ENCODE measurements around the gene LRRC43. TPM values are rescaled to one million over a fixed set of nuclear protein-coding genes. Genes with fewer than 3 reads are reported as not detected.
"Not testable (repeated sequence)": the region's sequence is repeated elsewhere in the genome, so short reads cannot be mapped to it uniquely, and the experiment has no call there.

LRRC43 gene
- polyA plus RNA-seq, 1 donor, result not detected

DNA sequence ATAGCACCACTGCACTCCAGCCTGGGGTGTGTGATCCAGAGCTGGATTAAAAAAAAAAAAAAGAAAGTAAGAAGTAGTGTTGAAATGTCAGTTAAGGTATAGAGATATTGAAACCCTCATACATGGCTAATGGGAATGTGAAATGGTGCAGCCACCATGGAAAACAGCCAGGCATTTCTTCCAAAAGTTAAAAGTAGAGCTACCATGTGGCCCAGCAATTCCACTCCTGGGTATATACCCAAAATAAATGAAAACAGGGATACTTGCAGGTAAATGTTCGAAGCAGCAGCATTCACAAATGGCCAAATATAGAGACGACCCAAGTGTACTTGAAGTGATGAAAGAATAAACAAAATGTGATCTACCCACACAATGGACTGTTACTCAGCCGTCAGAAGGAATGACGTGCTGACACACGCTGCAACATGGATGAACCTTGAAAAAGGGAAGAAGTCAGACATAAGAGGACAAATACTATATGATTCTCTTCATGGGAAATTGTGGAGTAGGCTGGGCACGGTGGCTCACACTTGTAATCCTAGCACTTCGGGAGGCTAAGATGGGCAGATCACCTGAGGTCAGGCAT is 24.1 kb upstream of the LRRC43 start:
- DNase-seq, result no peak

DNA sequence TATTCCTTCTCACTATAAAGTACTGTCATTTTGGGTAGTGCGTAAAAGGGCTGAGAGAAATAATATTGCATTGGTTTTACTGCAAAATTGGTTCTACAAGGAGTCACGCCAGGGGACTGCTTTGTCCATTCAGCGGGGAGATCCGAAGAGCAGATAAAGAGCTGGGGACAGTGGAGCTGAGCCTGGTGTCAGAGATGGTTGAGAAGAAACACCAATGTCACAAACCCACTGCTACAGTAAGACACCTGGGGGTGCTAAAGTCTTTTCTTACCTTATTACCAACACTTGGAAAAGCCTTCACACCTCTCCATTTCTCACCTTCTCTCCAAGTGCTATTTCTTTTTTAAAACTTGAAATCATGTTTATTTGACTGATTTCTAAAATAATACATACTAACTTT is 23.0 kb upstream of the LRRC43 start:
- no peak for DNase-seq

DNA sequence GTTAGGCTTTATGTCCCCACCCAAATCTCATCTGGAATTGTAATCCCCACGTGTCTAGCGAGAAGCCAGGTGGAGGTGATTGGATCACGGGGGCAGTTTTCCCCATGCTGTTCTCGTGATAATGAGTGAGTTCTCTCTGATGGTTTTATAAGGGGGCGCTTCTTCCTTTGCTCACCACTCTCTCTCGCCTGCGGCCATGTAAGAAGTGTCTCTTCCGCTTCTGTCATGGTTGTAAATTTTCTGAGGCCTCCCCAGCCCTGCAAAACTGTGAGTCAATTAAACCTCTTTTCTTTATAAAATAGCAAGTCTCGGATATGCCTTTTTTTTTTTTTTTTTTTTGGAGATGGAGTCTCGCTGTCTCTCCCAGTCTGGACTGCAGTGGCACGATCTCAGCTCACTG is 22.2 kb upstream of the LRRC43 start:
- no peak for DNase-seq

DNA sequence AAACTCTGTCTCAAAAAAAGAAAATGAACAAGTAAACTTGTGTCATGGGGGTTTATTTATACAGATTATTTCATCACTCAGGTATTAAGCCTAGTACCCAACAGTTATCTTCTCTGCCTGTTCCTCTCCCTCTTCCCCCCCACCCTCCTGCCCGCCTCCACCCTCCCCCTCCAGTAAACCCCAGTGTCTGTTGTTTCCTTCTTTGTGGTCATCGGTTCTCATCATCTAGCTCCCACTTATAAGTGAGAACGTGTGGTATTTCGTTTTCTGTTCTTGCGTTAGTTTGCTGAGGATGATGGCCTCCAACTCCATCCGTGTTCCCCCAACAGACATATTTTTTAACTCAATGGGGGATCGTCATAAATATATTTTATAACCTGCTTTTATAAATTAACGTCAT is 21.2 kb upstream of the LRRC43 start:
- DNase-seq, result no peak

DNA sequence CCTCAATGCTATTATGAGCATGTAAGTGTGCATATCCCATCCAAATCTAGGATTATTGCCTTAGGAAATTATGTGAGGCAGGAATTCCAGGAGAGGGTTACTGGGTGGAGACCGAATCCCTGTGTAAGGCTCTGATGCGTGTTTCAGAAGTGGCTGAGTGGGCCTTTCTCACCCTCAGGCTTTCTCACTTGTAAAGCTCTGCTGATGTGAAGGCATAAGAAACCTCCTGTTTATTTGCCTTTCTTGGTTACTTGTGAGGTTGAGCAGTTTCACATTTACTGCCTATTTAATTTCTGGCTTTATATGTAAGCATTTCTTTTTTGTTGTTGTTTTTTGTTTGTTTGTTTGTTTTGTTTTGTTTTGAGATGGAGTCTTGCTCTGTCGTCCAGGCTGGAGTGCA is 19.9 kb upstream of the LRRC43 start:
- DNase-seq, result no peak

DNA sequence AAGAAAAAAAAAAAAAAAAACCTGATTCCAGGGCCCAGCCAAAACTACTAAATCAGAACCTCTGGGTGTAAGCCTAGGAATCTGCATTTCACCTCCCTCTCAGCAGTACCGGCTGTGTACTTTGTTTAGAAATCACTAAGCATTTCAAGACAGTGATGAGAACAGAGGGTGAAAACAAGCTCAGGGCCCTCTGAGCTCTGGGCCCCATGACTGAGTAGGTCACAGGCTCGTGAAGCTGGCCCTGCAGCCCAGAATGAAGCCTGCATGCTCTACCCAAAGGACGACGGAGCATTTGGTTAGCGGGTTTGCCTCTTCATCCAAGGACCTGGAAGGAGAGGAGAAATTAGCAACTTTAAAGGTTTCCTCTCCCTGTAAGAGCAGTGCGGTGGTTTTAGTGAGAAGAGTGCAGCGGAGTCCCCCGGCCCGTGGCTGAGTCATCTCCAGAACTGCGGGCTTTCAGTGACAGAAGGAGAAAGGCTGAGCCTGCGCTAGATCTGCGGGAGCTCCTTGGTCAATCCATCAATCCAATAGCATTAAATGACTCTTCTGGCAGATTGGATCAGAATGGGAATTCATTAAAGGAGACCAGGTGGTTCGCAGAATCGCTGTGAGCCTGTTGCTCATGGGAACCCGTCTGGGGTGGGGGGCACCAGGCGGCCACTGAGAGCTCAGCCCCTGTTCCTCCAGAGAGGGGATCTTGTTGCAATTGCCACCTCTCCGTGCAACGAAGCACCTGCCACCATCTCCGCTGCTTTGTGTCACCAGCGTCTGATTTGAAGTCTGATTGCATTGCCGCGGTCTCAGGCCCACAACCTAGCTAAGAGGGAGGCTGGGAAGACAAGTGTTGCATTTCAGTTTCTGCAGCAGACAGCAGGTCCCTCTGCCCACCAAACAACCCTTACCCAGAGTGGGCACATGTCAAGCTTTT is 16.2 kb upstream of the LRRC43 start:
- DNase-seq, result no peak

DNA sequence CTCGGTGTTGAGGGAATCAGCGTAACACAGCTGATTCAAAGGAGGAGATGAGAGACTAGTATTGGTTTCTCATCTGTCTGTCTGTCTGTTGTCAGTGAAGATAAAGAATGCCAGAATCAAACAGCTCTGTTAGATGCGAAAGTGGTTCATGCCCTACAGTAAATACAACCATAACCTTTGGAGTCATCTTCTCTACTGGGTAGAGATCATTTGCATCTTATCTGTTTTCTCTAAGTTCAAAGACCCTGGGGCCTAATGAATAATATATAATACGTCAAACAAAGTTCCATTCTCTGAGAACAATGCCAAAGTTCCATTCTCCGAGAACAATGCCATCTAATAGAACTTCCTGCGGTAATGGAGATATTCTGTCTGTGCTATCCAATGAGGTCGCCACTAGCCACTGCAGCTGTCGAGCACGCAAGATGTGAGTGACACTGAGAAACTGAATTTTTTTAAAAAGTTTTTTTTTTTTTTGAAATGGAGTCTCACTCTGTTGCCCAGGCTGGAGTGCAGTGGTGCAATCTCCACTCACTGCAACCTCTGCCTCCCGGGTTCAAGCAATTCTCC is 15.5 kb upstream of the LRRC43 start:
- no peak for DNase-seq

DNA sequence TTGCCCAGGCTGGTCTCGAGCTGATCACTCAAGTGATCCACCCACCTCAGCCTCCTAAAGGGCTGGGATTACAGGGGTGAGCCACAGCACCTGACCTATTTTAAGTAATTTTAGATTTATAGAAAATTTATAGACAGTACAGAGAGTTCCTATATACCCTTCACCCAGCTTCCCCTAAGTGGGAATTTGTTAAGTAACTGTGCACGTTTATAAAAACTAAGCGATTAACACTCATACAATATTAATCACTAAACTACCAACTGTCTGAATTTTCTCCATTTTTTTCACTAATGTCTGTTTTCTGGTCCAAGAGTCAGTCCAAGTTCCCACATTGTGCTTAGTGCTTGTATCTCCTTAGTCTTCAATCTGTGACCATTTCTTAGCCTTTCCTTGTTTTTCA is 14.4 kb upstream of the LRRC43 start:
- no peak for DNase-seq

DNA sequence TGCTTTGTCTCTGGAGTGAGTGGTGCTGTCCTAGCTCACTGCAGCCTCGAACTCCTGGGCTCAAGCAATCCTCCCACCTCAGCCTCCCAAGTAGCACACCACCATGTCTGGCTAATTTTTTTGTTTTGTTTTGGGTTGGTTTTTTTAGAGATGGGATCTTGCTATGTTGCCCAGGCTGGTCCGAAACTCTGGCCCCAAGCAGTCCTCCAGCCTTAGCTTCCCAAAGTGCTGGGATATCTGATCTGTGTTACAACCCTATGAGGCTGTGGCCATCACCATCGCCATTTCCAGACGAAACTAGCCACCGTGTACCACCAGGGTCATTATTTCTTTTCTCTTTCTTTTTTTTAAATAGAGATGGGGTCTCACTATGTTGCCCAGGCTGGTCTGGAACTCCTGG is 11.5 kb upstream of the LRRC43 start:
- no peak for DNase-seq

DNA sequence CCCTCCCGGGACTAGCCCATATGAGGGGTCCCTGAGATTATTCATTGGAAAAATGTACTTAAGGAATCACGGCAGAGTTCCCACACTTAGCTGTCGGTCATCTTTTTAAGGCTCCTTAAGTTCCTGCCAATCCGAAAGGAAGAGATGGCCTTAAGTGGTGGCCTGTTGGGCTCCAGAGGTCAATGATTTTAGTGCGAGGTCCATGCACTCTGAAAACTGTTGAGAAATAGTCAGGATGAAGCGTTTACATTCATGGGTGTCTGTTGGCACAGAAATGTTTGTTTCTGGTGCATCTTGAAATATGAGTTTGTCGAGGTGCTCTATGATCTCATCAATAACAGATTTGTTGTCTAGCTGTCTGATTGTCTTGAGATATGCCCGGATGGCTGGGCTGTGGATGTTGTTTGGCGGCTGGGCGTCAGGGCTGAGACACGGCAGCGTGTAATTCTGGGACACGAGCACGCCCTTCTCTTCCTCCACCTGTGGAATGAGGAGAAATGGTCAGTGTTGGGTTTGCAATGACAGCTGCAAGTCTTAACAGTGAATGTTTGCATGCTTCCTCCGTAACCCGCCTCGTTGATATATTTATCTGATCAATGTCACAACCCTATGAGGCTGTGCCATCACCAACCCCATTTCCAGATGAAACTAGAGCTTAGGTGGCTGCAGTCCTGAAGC is 10.5 kb upstream of the LRRC43 start:
- DNase-seq, result no peak

DNA sequence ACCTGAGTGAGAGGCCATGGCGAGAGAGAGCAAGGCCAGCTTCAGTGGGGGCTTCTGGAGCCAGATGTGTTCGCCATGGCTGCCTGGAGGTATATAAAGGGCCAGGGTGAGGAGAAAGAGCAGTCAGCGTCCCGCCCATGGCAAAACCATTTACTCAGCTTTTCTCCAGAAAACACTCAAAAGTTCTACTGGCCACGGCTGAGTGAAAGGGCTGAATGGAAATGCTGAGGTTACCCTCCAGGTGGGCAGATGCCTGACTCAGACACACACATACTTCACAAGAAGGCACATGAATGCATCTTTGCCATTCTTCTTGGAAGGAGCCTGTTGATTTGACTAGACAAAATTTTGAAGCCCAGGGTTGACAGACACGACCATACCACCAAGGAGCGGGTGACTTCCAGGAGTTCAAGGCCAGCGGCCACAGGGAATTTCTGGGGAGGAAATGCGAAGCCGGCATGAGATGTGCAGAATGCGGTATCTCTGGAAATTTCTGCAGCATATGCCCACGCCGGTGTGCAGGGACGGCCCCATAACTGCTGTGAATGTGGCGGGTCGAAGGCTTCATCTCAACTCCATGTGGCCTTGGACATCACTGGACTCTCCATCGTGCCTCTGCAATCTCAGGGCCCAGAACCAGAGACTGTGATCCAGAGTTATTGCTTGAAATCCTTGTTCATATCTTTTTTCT is 8.6 kb upstream of the LRRC43 start, which contains the start of gene IL31:
IL31 (minus strand) TSS at position 67 of the 691 bp plus-strand sequence; CDS start at position 18, 49 bp downstream.
- no peak for DNase-seq

DNA sequence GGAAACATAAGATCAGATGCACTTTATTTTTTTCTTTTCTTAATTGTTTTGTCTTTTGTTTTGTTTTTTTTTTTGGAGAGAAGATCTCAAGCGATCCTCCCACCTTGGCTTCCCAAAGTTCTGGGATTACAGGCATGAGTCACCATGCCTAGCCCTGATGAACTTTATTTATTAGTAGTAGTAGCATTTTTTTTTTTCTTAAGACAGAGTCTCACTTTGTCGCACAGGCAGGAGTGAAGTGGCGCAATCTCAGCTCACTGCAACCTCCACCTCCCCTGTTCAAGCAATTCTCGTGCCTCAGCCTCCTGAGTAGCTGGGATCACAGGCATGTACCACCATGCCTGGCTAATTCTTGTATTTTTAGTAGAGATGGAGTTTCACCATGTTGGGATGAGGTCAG is 6.5 kb upstream of the LRRC43 start:
- DNase-seq, result not testable (repeated sequence)

DNA sequence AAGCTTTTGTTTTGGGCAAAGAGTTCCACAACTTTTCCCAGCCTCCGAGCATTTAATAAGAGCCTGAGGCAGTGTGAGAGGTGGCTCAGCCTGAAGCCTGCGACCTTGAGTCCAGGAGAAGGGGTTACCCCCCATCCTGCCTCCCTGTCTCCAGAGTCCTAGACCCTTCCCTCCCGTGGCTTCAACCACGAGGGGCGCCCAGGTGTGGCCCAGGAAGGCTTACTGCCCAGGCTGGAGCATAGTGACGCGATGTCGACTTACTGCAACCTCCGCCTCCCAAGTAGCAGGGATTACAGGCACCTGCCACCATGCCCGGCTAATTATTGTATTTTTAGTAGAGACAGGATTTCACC is 641 bp downstream of the LRRC43 start:
- DNase-seq, result no peak

DNA sequence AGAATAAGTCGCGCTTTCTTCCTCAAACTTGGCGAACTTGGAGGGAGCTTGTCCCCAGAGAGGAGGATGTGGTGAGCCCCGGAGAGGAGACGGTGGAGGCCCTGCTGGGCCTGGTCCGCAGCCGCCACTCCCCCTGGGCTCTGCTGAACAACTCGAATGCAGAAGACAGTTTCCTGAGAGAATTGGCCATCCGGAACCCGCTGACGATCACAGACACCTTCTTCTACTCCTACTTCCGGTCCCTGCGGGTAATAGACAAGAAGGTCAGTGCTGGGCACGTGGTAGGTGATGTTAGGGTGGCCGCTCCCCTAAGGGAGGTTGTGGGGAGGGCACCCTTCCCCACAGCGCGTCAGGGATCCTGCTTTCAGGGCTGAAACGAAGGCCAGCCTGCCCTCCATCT is 1.6 kb downstream of the LRRC43 start:
- DNase-seq, result no peak

DNA sequence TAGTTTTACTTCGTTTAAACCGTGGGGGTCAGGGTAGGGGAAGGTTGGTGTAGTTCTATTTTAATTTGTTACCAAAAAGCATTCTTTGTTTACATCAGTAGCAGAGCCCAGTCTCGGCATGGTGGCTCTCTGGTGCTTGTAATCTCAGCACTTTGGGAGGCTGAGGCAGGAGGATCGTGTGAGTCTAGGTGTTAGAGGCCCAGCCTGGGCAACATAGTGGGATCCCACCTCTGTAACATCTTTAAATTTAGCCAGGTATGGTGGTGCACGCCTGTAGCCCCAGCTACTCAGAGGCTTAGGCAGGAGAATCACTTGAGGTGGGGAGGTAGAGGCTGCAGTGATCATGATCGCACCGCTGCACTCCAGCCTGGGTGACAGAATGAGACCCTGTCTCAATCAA is 2.2 kb downstream of the LRRC43 start:
- DNase-seq, result no peak

DNA sequence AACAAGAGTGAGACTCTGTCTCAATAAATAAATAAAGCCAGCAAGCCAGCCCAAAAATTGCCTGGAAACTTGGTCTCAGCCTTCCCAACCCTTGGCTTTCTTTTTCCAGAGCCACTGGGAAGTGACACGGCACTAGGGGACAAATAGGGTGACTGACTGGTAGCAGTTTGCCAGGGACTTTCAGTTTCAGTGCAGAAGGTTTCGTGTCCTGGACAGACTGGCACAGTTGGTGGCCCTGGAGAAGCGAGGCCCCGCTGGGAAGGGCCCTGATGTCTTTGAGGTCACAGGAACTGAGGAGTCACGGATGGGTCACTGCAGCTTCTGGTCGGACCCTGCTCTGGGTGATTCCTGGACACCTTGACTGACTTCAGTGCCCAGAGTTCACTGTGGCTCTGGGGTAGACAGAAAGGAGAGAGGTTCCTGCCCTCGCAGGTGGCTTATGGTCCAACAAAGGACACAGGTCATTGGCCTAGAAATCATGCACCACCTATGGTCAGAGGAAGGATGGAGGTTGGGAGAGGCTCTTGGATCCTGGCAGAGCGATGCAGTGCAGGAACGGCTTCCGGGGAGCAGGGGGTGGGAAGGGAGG is 2.7 kb downstream of the LRRC43 start:
- DNase-seq, result no peak

DNA sequence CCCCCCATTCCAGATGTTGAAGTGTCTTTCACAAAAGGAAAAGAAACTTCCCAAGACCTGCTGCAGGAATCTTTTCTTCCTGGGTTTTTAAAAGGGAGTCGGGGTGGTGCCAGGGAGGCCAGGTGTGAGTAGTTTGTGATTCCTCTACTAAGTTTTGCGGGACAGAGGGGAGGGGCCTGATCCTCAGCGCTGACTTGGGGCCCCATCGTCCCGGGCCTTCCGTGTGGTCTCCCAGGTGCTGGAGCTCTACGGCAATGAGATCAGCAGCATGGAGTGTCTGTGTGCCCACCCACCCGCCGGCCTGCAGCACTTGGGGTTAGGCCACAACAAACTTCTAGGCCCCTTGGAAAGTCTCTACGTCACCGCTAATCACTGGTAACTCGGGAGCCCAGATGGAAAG is 4.5 kb downstream of the LRRC43 start:
- no peak for DNase-seq

DNA sequence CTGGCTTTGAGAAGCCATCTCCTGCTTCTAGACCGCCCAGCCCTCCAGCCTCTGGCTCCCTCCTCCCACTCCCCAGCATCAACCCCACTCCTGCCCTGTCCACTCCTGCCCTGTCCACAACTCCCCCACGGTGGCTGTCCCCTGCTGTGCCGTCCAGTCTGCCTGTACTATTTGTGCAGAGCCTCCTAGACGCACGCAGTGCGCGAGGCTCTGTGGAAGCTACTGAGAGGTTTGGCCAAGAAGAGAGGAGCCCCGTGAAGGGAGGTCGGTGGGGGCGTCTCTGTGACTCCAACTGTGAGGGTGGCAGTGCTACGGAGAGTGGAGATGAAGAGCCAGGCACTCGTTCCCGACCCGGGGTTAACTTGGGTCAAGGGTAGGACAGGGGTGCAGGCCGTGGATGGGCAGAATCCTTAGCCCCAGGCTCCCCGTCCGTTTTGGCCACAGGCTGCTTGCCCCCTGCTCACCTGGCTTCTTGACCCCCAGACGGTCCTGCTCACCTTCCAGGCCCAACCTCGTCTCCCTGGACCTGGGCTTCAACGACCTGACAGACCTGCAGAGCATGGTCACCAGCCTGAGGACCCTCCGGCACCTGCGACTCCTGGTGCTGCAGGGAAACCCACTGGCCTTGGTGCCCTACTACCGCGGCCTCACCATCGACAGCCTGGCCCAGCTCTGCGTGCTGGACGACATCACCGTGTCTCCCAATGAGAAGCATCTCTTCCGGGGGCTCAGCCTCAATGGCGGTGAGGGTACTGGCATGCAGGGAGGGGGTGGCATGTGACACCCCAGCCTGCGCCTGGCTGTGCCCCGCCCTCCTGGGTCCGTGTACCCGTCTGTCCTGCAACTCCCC is 6.9 kb downstream of the LRRC43 start:
- no peak for DNase-seq

DNA sequence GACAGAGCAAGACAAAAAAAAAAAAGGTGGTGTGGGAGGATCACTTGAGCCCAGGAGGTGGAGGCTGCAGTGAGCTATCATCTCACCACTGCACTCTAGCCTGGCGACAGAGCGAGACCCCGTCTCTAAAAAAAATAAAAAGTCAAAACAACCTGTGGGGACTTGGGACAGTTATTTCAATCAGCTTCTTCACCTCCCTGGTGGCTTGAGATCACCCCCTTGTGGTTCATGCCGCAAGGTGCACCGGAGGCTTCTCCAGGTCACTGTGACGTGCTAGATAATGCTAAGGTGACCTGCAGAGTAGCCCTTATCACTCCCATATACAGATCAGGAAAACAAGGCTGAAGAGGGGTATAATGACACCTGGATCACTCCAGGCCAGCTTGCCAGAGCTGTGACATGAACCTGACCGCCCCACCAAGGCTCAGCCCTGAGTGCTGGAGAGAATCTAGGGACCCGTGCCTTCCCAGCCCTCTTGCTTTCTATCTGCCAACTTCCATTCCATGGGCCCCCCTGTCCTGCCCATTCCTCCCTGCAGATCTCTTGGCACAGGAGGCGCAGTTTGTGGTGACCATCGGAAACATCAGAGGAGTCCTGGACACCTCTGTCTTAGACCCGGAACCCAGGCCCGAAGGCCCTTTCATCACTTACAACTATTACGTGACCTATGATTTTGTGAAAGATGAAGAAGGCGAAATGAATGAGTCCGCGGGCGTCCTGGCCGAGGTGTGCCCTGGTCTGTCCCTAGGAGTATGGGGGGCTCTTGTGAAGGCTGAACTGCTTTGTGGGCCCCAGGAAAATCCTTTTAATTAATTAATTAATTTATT is 8.1 kb downstream of the LRRC43 start:
- no peak for DNase-seq

DNA sequence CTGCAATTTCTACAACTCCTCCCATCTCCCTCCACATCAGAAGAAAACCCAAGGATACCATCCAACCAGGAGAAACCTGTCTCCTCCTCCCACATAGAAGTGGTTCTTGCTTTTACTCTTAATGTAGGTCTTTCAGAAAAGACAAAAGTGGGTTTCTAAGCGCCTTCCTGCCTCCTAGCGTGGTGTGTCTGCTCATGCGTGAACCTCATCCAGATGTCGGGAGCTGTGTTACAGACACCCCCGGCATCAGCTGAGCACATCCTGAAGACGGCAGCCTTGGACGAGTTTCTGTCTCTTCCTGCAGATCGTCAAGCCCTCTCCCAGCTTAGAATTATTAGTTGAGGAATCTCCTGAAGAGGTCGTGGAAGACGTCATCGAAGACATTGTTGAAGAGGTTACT is 9.5 kb downstream of the LRRC43 start:
- DNase-seq, result no peak
